Measurements from ENCODE around the gene SDHA.
"Not testable (repeated sequence)": the region's sequence is repeated elsewhere in the genome, so short reads cannot be mapped to it uniquely, and the experiment has no call there.

SDHA gene

DNA sequence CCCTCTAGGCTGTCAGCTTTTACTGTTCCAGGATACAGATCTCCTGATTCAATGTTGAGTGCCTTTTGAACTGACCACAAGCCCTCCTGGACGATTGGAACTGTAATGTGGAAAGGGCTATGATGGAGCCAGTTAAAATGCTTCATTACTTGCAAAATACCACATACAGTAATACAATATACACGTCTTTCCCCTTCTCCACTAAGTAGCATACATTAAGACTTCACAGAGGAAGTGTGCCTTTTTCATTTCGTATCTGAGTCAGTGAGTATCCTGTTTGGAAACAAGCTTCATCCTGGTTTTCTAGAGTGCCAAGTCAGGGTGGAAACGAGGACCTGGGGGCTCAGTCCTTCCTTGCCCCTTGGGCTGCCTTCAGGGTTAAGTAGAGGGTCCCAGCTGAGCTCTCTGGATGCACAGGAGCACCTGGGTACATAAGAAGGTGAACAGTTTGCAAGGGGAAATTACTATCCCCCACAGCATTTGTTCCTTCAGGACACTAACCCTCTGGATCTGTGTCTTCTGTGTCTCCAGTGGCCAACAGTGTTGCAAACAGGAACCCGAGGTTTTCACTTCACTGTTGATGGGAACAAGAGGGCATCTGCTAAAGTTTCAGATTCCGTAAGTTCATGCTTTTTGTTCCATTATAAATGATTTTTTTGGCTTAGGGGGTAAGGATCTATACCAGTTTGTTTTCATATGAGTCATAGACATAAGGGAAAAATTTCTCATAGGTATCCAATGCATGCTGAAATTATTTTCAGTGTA, 5.0 kb downstream of the SDHA start:
- not testable (repeated sequence) for DNase-seq

DNA sequence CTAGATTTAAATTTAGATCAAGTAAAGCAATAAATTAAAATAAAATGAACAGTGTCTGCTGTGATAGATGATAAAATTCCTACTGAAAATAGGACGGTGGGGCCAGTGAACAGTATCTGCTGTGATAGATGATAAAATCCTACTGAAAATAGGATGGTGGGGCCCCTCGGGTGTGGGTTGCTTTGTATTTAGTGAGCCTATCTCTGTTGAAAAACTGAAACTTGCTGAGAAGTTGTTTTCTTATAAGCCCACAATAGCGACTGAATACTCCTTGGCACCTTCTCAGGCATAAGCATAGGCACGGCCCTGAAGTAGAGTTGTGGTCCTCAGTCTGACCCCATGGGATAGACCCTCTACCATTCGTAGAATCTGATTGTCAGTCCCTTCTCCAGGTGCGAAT, 5.7 kb downstream of the SDHA start:
- no peak for DNase-seq

DNA sequence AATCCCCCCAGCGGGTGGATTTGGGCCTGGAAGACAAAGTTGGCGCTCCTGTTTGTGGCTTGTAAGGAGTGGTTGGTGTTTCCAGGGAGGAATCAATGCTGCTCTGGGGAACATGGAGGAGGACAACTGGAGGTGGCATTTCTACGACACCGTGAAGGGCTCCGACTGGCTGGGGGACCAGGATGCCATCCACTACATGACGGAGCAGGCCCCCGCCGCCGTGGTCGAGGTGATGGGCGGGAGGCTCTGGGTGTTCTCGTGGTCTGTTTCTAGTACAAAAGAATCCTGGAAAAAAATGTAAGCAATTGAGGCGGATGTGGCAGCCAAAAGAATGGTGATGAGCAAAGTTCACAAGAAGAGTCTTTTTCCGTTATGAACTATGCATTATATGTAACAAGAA, 7.2 kb downstream of the SDHA start:
- no peak for DNase-seq

DNA sequence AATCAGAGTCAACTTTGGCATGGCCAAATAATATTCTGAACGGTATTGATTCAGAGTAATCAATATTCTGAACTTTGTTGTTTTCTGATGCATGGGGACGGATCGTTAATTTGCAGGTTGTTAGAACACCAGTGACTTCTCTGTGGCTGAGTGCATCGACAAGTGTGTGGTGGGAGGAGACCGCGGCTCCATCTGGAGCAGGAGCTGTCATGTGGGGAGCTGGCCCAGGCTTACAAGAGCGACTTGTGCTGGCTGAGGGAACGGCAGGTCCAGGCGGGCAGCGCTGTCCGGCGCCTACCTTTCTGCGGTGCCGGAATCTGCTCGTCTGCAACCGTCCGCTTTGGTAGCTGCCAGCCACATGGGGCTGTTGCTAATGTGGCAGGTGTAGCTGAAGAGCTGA, 9.3 kb downstream of the SDHA start:
- DNase-seq: not testable (repeated sequence)

DNA sequence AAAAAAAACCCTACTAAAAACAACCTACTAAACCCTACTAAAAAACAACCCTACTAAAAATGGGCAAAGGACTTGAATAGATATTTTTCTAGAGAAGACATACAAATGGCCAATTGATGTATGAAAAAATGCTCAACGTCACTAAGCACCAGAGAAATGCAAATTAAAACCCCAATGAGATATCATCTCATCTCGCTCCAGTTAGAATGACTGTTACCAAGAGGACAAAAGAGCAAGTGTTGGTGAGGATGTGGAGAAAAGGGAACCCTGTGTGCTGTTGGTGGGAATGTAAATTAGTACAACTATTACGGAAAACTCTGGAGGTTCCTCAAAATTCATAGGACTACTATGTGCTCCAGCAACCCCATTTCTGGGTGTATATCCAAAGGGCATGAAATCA, 10.8 kb downstream of the SDHA start:
- no peak for DNase-seq

DNA sequence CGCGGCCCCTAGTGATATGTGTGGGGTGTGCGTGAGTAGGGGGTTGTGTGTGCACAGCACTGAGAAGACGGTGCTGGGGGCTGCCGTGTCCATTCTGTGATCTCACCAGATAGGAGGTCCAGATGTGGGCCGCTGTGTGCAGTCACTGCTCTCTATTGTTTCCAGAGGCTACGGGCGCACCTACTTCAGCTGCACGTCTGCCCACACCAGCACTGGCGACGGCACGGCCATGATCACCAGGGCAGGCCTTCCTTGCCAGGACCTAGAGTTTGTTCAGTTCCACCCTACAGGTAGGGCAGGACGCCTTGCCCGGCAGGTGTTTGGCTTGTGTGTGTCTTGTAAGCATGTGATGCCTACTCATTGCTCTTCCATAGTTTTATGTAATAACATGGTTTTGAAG, 12.6 kb downstream of the SDHA start:
- DNase-seq: no peak

DNA sequence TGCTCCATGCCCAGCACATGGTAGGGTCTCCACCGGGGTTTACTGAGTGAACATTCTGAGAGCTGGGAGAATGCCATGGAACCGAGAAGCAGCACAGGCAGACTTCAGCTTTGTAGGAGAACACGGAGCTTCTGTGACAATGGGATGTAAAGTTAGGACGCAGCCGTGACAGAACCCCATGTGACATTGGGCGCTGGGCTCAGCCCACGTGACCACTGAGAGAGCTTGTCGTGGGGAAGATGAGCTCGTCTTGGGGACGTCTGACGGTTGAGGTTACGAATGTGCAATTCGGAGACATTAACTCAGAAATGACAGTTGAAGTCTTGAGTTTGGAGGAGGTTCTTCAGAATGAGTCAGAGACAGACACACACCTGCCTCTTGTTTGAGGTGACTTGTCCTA, 13.5 kb downstream of the SDHA start:
- DNase-seq: no peak

DNA sequence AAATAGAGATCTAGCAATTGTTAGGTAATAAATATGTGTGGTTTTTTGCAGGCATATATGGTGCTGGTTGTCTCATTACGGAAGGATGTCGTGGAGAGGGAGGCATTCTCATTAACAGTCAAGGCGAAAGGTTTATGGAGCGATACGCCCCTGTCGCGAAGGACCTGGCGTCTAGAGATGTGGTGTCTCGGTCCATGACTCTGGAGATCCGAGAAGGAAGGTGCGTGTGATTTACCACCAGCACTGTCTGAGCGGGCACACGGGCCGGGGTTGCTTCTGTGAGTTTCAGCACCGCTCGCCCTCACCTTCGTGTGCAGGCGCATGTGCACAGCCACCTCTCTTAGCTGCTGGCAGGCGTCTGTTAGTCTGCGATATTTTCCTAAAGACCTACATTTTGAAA, 15.3 kb downstream of the SDHA start:
- not testable (repeated sequence) for DNase-seq

DNA sequence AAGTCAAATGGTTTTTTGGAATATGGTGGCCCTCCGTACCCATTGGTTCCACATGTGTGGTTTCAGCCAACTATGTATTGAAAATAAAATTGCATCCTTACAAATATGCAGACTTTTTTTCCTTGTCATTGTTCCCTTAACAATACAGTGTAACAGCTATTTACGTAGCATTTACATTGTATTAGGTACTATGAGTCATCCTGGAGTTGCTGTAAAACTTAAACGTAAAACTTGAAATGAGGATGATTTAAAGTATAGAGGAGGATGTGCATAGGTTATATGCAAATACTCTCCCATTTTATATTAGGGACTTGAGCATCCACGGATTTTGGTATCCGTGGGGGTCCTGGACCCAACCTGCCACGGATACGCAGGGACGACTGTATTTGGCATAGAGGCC, 16.3 kb downstream of the SDHA start:
- no peak for DNase-seq

DNA sequence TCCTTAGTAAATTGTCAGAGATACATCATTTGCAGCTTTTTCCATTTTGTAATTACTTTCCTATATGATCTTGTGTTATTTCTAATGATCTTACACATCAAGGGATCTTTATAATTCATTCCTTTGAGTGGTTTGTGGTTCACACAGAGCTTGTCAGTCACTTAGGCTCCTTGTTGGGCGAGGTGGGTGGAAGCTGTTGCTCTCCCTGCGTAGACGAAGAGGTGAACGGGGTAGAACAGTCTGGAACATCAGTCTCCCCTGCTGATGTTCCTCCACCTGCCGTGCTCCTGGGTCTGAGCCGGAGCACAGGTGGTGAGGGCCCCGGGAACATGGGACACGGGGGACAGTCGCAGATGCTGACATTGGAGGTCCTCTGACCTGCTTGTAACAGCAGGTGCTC, 17.4 kb downstream of the SDHA start:
- DNase-seq: not testable (repeated sequence)

DNA sequence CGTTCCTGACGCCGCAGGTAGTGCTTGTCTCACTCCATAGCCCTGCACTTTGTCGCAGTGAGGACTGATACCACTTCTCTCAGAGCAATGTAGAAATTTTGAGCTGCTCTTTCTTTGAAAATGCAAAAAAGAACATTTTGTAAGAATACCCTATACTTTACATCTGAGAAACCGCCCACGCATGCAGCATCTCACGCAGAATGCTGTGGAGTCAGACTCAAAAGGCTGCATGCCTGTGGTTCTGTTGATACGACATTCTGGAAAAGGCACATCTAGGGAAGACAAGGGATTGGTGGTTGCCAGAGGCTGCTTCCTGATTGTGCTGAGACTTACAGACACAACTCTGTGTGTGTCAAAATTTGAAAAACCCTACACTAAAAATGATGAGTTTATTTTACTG, 19.8 kb downstream of the SDHA start:
- not testable (repeated sequence) for DNase-seq

DNA sequence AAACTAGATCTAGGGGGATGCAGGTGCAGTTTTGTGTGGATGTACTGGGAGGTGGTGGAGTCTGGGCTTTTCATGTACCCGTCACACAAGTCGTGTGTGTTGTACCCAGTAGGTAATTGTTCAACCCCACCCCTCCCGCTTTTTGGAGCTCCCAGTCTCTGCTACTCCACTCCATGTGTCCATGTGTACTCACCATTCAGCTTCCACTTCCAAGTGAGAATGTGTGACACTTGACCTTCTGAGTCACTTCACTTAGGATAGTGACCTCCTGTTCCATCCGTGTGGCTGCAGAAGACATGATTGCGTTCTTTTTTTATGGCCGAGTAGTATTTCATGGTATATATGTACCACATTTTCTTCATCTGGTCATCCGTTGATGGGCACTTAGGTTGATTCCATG, 22.4 kb downstream of the SDHA start:
- not testable (repeated sequence) for DNase-seq

DNA sequence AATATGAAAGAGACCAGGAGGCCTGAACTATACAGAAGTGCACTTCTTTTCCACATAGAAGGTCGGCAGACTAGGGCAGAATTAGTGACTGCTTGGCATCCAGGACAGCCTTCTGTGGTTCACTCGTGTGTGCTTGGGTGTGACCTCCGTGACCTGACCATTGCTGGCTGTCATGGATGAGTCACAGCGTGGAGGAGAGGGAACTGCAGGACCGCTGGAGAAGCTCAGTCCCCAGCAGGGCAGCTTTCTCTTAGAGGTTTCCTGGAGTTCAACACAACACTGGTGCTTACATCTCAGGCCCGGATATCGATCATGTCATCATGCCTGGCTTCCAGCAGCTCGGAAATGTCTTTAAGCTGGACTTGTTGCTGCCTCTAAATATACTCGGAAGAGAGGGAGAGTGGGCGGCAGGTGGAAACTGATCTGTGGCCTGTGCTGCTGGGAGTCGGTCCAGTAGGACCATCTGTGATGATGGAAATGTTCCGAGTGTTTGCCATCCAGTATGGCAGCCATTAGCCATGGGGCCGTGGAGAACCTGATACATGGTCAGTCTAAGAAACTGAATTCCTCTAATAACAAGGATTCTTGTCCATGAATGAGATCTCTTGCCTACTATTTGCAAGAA, 23.0 kb downstream of the SDHA start:
- DNase-seq: not testable (repeated sequence)

DNA sequence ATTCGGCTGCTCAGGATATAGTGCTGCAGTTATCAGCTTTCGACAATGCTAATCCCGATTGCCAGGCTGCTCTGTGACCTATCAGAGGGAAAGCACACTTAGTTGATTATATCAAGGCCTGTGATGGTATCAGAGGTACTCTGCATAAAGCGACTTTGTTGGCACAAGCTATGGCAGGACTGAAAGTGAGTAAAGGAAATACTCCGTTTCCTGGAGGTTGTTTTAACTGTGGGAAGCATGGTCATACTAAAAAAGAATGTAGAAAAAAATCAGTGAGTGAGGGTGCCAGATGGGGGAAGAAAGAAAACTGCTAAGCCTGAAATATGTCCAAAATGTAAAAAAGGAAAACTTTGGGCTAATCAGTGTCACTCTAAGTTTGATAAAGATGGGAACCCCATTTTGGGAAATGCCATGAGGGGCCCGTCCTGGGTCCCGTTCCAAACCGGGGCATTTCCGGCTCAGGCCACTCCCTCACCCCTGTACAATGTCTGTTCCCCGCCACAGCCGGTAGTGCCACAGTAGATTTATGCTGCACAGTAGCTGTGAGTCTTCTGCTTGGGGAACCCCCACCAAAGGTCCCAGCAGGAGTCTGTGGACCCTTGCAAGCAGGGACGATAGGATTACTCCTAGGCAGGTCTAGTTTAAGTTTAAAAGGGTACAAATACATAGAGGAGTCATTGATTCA, 25.7 kb downstream of the SDHA start:
- DNase-seq: peak; percentile 51

DNA sequence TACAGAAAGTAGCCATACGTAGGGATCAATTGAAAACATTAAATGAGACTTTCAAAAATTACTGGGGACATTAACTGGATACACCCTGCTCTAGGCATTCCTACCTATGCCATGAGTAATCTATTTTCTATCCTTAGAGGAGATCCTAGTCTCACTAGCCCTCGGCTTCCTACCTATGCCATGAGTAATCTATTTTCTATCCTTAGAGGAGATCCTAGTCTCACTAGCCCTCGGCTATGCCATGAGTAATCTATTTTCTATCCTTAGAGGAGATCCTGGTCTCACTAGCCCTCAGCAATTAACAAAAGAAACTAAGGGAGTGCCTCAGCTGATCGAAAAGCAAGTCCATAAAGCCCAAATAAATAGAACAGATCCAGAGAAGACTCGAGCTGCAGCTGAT, 27.6 kb downstream of the SDHA start:
- DNase-seq: not testable (repeated sequence)

DNA sequence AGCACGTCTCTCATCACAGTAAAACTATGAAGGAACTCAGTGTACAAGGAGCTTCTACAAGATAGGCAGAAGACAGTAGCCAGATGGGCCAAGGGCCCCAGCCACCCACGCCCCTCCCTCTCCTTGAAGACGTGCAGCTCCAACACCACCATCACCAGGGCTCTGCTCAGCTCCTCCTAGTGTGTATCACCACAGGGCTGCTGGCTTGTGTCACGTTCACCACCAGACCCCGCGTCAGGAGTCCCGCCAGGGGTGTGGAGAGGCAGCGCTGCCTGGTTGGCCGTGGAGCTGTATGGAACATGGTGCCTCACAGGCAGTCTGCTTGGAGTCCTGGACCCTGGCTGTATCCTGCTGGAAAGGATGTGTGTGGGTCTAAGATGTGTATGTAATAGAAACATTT, 32.3 kb downstream of the SDHA start:
- DNase-seq: not testable (repeated sequence)

DNA sequence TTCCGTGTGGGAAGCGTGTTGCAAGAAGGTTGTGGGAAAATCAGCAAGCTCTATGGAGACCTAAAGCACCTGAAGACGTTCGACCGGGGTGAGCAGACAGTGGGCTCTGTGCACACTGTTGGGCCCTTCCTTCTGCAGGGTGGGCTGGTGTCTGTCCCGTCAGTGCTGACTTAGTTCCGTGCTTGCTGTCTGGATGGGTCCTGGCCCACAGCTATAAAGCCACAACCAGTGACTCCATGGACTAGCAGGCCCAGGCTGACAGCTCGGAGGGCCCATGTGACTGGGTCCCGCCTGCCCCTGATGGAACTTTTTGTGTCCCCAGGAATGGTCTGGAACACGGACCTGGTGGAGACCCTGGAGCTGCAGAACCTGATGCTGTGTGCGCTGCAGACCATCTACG, 32.9 kb downstream of the SDHA start:
- DNase-seq: not testable (repeated sequence)

DNA sequence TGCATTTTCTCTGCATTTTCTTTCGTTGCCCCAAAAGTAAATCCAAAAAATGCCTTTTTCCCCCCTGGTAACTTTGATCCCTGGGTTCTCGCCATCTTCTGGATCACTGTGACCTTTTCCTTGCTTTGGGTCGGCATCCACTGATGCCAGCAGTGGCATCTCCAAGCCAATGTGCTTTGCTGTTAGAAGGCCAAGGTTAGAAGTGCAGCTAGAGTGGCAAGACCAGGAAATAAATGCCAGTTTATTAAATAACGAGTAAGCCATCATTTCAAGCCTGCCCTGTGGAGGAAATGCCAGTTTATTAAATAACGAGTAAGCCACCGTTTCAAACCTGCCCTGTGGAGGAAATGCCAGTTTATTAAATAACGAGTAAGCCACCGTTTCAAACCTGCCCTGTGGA, 33.4 kb downstream of the SDHA start:
- DNase-seq: not testable (repeated sequence)

DNA sequence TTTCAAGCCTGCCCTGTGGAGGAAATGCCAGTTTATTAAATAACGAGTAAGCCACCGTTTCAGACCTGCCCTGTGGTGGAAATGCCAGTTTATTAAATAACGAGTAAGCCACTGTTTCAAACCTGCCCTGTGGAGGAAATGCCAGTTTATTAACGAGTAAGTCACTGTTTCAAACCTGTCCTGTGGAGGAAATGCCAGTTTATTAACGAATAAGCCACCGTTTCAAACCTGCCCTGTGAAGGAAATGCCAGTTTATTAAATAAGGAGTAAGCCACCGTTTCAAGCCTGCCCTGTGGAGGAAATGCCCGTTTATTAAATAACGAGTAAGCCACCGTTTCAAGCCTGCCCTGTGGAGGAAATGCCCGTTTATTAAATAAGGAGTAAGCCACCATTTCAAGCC, 33.9 kb downstream of the SDHA start:
- DNase-seq: not testable (repeated sequence)

DNA sequence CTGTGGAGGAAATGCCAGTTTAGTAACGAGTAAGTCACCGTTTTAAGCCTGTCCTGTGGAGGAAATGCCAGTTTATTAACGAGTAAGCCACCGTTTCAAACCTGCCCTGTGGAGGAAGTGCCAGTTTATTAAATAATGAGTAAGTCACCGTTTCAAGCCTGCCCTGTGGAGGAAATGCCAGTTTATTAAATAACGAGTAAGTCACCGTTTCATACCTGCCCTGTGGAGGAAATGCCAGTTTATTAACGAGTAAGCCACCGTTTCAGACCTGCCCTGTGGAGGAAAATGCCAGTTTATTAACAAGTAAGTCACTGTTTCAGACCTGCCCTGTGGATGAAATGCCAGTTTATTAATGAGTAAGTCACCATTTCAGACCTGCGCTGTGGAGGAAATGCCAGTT, 34.4 kb downstream of the SDHA start:
- DNase-seq: no peak

DNA sequence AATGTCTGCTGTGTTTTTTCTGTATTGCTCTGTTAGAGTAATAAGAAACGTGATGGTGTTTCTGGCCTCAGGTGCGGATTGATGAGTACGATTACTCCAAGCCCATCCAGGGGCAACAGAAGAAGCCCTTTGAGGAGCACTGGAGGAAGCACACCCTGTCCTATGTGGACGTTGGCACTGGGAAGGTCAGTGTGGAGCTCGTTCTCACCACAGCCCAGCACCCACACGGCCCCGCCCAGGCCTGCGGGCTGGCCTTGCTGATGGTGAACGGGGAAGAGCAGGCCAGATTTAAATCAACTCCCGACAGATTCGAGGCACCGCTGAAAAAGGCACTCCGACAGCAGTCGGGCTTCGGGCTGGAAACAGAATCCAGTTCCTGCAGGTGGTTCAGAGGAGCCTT, 36.2 kb downstream of the SDHA start:
- DNase-seq: not testable (repeated sequence)

DNA sequence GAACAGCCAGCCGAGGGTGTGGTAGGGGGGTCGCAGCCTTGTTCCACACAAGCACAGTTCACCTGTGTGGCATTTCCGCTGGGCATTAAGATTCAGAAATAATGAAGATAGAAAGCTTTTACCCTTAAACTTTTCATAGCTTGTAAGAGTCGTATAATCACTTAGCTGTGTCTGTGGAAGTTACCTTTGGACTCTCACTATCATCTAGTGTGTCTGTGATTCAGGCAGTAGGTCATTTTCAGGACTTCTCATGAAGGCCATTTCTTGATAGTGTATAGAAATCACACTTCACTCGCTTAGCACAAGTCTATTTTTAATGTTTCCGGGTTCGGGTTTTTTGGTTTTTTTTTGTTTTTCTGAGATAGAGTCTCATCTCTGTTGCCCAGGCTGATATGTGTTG, 37.0 kb downstream of the SDHA start:
- DNase-seq: not testable (repeated sequence)

DNA sequence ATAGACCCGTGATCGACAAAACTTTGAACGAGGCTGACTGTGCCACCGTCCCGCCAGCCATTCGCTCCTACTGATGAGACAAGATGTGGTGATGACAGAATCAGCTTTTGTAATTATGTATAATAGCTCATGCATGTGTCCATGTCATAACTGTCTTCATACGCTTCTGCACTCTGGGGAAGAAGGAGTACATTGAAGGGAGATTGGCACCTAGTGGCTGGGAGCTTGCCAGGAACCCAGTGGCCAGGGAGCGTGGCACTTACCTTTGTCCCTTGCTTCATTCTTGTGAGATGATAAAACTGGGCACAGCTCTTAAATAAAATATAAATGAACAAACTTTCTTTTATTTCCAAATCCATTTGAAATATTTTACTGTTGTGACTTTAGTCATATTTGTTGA, 38.2 kb downstream of the SDHA start:
- not testable (repeated sequence) for DNase-seq

DNA sequence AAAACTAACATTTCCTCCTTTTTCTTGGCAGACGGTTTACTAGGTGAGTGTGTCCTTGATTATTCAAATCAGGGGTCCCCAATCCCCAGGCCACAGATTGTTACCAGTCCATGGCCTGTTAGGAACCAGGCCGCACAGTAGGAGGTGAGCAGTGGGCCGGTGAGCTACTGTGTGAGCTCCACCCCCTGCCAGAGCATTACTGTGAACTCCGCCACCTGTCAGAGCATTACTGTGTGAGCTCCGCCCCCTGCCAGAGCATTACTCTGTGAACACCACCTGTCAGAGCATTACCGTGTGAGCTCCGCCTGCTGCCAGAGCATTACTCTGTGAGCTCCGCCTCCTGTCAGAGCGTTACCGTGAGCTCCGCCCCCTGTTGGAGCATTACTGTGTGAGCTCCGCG, 39.0 kb downstream of the SDHA start:
- DNase-seq: no peak

Data from stimulated activated CD4-positive, alpha-beta T cell treated with anti-CD3 and anti-CD28 coated beads, Interleukin-15, amount 100 ng/mL, for 24 hours (primary cell).